K562 (cell line): Measurements from ENCODE around the gene MICU2. TPM values are rescaled to one million over a fixed set of nuclear protein-coding genes. Genes with fewer than 3 reads are reported as not detected.

Experiments used
- ARID2 ChIP-seq: fragments of 450-650 bp; IDR thresholded peaks from 2 replicates; pipeline ENCODE4 v1.6.1; 2017; ENCODE audit warnings: antibody characterized with exemption, mild to moderate bottlenecking
- BHLHE40 ChIP-seq: IDR thresholded peaks from 2 replicates; pipeline ENCODE4 v1.6.1; 2011; ENCODE audit warnings: low read length, improper control_type of control experiment
- CBX5 ChIP-seq: IDR thresholded peaks from 2 replicates; pipeline ENCODE4 v1.6.1; 2014; ENCODE audit warnings: low read depth, borderline replicate concordance
- CCAR2 ChIP-seq: fragments of 200-400 bp; formaldehyde crosslinking; IDR thresholded peaks from 2 replicates; pipeline ENCODE4 v1.6.1; 2017; ENCODE audit warnings: mild to moderate bottlenecking, low read depth, low read length
- CCNT2 ChIP-seq: IDR thresholded peaks from 2 replicates; pipeline ENCODE4 v1.6.1; 2011; ENCODE audit warnings: borderline replicate concordance, low read depth, mild to moderate bottlenecking, moderate library complexity, mixed read lengths, low read length; ENCODE audit not compliant: insufficient read length; ENCODE audit errors: extremely low read depth
- CREB3L1 ChIP-seq: fragments of 450-650 bp; IDR thresholded peaks from 2 replicates; pipeline ENCODE4 v1.6.1; 2014; ENCODE audit warnings: low read depth, mild to moderate bottlenecking, moderate library complexity, borderline replicate concordance
- E2F6 ChIP-seq, 2 experiments: IDR thresholded peaks; 2 replicates each; pipeline ENCODE4 v1.6.1; 2011; ENCODE audit warnings: borderline replicate concordance in 1 of 2, control low read depth in 1 of 2, low read depth in 1 of 2, low read length in 1 of 2, mild to moderate bottlenecking in 1 of 2, mixed read lengths in 1 of 2, moderate library complexity in 1 of 2; ENCODE audit not compliant: insufficient read depth in 1 of 2, insufficient read length in 1 of 2, poor library complexity in 1 of 2, severe bottlenecking in 1 of 2; ENCODE audit errors: extremely low read depth in 1 of 2
- EHMT2 ChIP-seq: fragments of 450-650 bp; IDR thresholded peaks from 2 replicates; pipeline ENCODE4 v1.6.1; 2018; ENCODE audit warnings: antibody characterized with exemption
- ELF4 ChIP-seq: fragments of 450-650 bp; formaldehyde crosslinking; IDR thresholded peaks from 2 replicates; pipeline ENCODE4 v1.4.0; 2022; ENCODE audit warnings: missing genetic modification characterization
- GTF2A2 ChIP-seq: IDR thresholded peaks from 2 replicates; pipeline ENCODE4 v1.6.1; 2016; ENCODE audit warnings: mild to moderate bottlenecking, missing genetic modification characterization, missing compliant biosample characterization
- HNRNPK ChIP-seq: fragments of 200-400 bp; formaldehyde crosslinking; IDR thresholded peaks from one replicate; pipeline ENCODE4 v1.6.1; 2018; ENCODE audit warnings: mild to moderate bottlenecking, low read depth, low read length; ENCODE audit not compliant: poor library complexity, severe bottlenecking
- HOMEZ ChIP-seq: fragments of 250-450 bp; sonication (Bioruptor Pico); IDR thresholded peaks from 2 replicates; pipeline ENCODE4 v1.4.0; 2020; ENCODE audit warnings: mild to moderate bottlenecking, moderate library complexity
- HSF4 ChIP-seq: fragments of 250-450 bp; sonication (Bioruptor Pico); IDR thresholded peaks from 2 replicates; pipeline ENCODE4 v2.1.2; 2022; ENCODE audit warnings: mild to moderate bottlenecking, moderate library complexity, borderline replicate concordance
- IFI16 ChIP-seq: fragments of 250-450 bp; sonication (Bioruptor Pico); IDR thresholded peaks from 2 replicates; pipeline ENCODE4 v2.1.2; 2022; ENCODE audit warnings: mild to moderate bottlenecking, inconsistent platforms
- JUNB ChIP-seq: fragments of 450-650 bp; formaldehyde crosslinking; conservative IDR thresholded peaks from 2 replicates; pipeline ENCODE4 v1.4.0; 2020; ENCODE audit warnings: mild to moderate bottlenecking
- POLR2A ChIP-seq: fragments of 450-650 bp; conservative IDR thresholded peaks from 2 replicates; pipeline ENCODE4 v1.6.1; 2016
- PTBP1 ChIP-seq: fragments of 200-400 bp; formaldehyde crosslinking; IDR thresholded peaks from 2 replicates; pipeline ENCODE4 v1.6.1; 2017; ENCODE audit warnings: low read depth, low read length
- RBM39 ChIP-seq: fragments of 200-400 bp; formaldehyde crosslinking; optimal IDR thresholded peaks from 2 replicates; pipeline ENCODE3; 2018; ENCODE audit warnings: low read depth, low read length
- RFX1 ChIP-seq: fragments of 450-650 bp; IDR thresholded peaks from 2 replicates; pipeline ENCODE4 v1.6.1; 2016; ENCODE audit warnings: mild to moderate bottlenecking, moderate library complexity
- SAP30 ChIP-seq: fragments of 200-600 bp; sonication (generic); IDR thresholded peaks from 2 replicates; pipeline ENCODE4 v1.6.1; 2012; ENCODE audit warnings: borderline replicate concordance, low read depth, mild to moderate bottlenecking, moderate library complexity, low read length, control low read depth, inconsistent platforms; ENCODE audit not compliant: insufficient read depth, poor library complexity, severe bottlenecking
- SIX5 ChIP-seq, 2 experiments: IDR thresholded peaks; 2 replicates each; pipeline ENCODE4 v1.6.1; 2011; ENCODE audit warnings: low read length in 2 of 2, borderline replicate concordance in 1 of 2, low read depth in 1 of 2, mild to moderate bottlenecking in 1 of 2, moderate library complexity in 1 of 2; ENCODE audit not compliant: insufficient read depth in 1 of 2
- ZKSCAN1 ChIP-seq: fragments of 150-350 bp; IDR thresholded peaks from 2 replicates; pipeline ENCODE4 v1.6.1; 2016; ENCODE audit warnings: low read depth, low read length
- ZNF217 ChIP-seq: sonication (generic); formaldehyde crosslinking; IDR thresholded peaks from 2 replicates; pipeline ENCODE4 v1.8.0; 2022; ENCODE audit warnings: mild to moderate bottlenecking, missing genetic modification reagents
- ZNF586 ChIP-seq: fragments of 450-650 bp; formaldehyde crosslinking; conservative IDR thresholded peaks from 2 replicates; pipeline ENCODE4 v1.4.0; 2020; ENCODE audit warnings: mild to moderate bottlenecking, moderate library complexity
- ZSCAN32 ChIP-seq: fragments of 450-650 bp; formaldehyde crosslinking; IDR thresholded peaks from 2 replicates; pipeline ENCODE4 v1.4.0; 2020; ENCODE audit warnings: mild to moderate bottlenecking, moderate library complexity
- polyA plus RNA-seq, 8 experiments: library from polyadenylated mRNA; depleted of rRNA in 4 of 8; stranded (reverse) in 5 of 8; unstranded in 3 of 8; fragments of >200 nt; fragmentation: Nextera tagmentation in 2 of 8; fragmentation: Illumina TruSeq in 1 of 8; extraction: Ambion mirVana in 2 of 8; extraction: Trizol in 1 of 8; gene quantifications; 2 replicates each; pipeline versions ENCODE4 v1.2.1 to v1.2.3, GENCODE V29; 2011 to 2014; ENCODE audit warnings: inconsistent platforms in 1 of 8, missing spikeins in 1 of 8
- total RNA-seq, 7 experiments: library from RNA; depleted of rRNA in 6 of 7; stranded (reverse); fragments of >200 nt in 6 of 7; fragmentation: Illumina TruSeq in 2 of 7; extraction: Trizol in 2 of 7; gene quantifications; 2 replicates each; pipeline versions ENCODE4 v1.2.1 to v1.2.3, GENCODE V29; 2011 to 2021; ENCODE audit warnings: low replicate concordance in 1 of 7

The MICU2 gene
- total and polyA plus RNA-seq, 9 of the 15 experiments (the other 6 are each of a cell fraction or from before 2014, with no cell fraction given), result 9.1 to 41.8 (median 33.4) TPM

- TF ChIP-seq IFI16 (CRISPR knock-in tag) (no peak), HSF4 (CRISPR knock-in tag) (no peak), ZNF217 (CRISPR knock-in tag) (no peak), HNRNPK (no peak), CREB3L1 (no peak), ELF4 (CRISPR knock-in tag) (no peak), CCNT2 (peak; percentile 30), SAP30 (no peak), SIX5 (IDR thresholded peaks at IDR 0.05; ENCODE audit: borderline replicate concordance in 1 of 2, insufficient read depth in 1 of 2, low read depth in 1 of 2, low read length in 2 of 2) (no peak), CCAR2 (no peak), ARID2 (no peak), HOMEZ (CRISPR knock-in tag) (no peak), JUNB (CRISPR knock-in tag) (no peak), RBM39 (no peak), BHLHE40 (no peak), CBX5 (no peak), PTBP1 (no peak), ZSCAN32 (CRISPR knock-in tag) (no peak), POLR2A (peak; percentile 67), GTF2A2 (tag) (no peak), EHMT2 (no peak), RFX1 (no peak), E2F6 (IDR thresholded peaks at IDR 0.05; ENCODE audit: borderline replicate concordance in 1 of 2, extremely low read depth in 1 of 2, insufficient read depth in 1 of 2, insufficient read length in 1 of 2, low read depth in 1 of 2, low read length in 1 of 2, poor library complexity in 1 of 2, severe bottlenecking in 1 of 2) (peak in 1 of 2 experiments; percentile 52), ZNF586 (no peak), ZKSCAN1 (peak; percentile 96)
Observed at GRCh38 chr13:21458813-21459701, 144.9 kb downstream of the MICU2 start, which contains the start of gene ZDHHC20 (continued).
